ENCODE results near the gene APLF. TPM values are rescaled to one million over a fixed set of nuclear protein-coding genes. Genes with fewer than 3 reads are reported as not detected.
"Not testable (repeated sequence)": the region's sequence is repeated elsewhere in the genome, so short reads cannot be mapped to it uniquely, and the experiment has no call there.

The APLF gene
- total RNA-seq, 1 donor from 2014 or later, result 8.9 TPM

GRCh38 chr2:68441179-68441993 lies 26.0 kb upstream of the APLF start:
- DNase-seq (ENCODE audit: low spot score), result peak; percentile 86

GRCh38 chr2:68441994-68442322 lies 25.4 kb upstream of the APLF start:
- no peak for DNase-seq (ENCODE audit: low spot score)

GRCh38 chr2:68446425-68446824 lies 21.0 kb upstream of the APLF start:
- not testable (repeated sequence) for DNase-seq (ENCODE audit: low spot score)

GRCh38 chr2:68447118-68447517 lies 20.3 kb upstream of the APLF start:
- DNase-seq (ENCODE audit: low spot score), result no peak

- DNase-seq (ENCODE audit: low spot score), result no peak
These were observed 18.4 kb upstream of the APLF start for GRCh38 chr2:68448671-68449653.

- no peak for DNase-seq (ENCODE audit: low spot score)
These were observed 15.1 kb upstream of the APLF start for GRCh38 chr2:68452158-68452900.

GRCh38 chr2:68453761-68454360 lies 13.5 kb upstream of the APLF start:
- no peak for DNase-seq (ENCODE audit: low spot score)

- no peak for DNase-seq (ENCODE audit: low spot score)
These were observed 12.7 kb upstream of the APLF start for GRCh38 chr2:68454719-68455118.

- DNase-seq (ENCODE audit: low spot score), result no peak
These were observed 11.2 kb upstream of the APLF start for GRCh38 chr2:68456198-68456597.

GRCh38 chr2:68458981-68459380 lies 8.4 kb upstream of the APLF start:
- DNase-seq (ENCODE audit: low spot score), result no peak

GRCh38 chr2:68463287-68463877 lies 4.0 kb upstream of the APLF start:
- DNase-seq (ENCODE audit: low spot score), result no peak

GRCh38 chr2:68464651-68465050 lies 2.7 kb upstream of the APLF start:
- no peak for DNase-seq (ENCODE audit: low spot score)

- no peak for DNase-seq (ENCODE audit: low spot score)
These were observed 2.1 kb upstream of the APLF start for GRCh38 chr2:68465081-68465916.

GRCh38 chr2:68466361-68466777 lies 1.0 kb upstream of the APLF start:
- DNase-seq (ENCODE audit: low spot score), result no peak

- peak; percentile 49 for DNase-seq (ENCODE audit: low spot score)
These were observed 658 bp upstream of the APLF start for GRCh38 chr2:68466778-68467076.

- DNase-seq (ENCODE audit: low spot score), result no peak
These were observed 1.4 kb downstream of the APLF start for GRCh38 chr2:68468801-68469200.

- no peak for DNase-seq (ENCODE audit: low spot score)
These were observed 2.5 kb downstream of the APLF start for GRCh38 chr2:68469935-68470334.

GRCh38 chr2:68471385-68471784 lies 4.0 kb downstream of the APLF start:
- no peak for DNase-seq (ENCODE audit: low spot score)

- DNase-seq (ENCODE audit: low spot score), result no peak
These were observed 5.5 kb downstream of the APLF start for GRCh38 chr2:68472796-68473414.

GRCh38 chr2:68475110-68475509 lies 7.7 kb downstream of the APLF start:
- no peak for DNase-seq (ENCODE audit: low spot score)

Data from ureter (tissue), 1 donor.